Measurements from ENCODE around the gene RGP1. TPM values are rescaled to one million over a fixed set of nuclear protein-coding genes. Genes with fewer than 3 reads are reported as not detected.

The RGP1 gene
- polyA plus RNA-seq, 1 of the 3 experiments (the other 2 are of a cell fraction), result 16.1 TPM

DNA sequence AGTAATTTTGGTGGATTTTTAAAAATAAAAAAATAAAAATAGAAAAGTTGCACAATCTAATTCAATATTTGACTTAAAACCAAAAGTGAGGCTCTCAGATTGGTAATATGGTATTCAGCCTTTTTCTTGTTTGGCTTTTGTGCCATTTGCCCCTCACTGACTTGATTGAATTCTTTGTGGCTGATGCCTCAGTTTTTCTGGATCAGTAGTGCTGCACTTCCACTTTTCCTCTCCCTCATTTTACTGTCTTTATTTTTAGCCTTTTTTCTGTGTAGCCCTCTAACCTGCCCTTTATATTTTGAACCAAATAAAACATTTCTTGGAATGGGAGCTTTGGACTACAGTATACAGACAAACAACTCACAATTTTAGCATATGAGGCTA is 8.8 kb downstream of the RGP1 start (continued):
- TF ChIP-seq, protein P1, sequence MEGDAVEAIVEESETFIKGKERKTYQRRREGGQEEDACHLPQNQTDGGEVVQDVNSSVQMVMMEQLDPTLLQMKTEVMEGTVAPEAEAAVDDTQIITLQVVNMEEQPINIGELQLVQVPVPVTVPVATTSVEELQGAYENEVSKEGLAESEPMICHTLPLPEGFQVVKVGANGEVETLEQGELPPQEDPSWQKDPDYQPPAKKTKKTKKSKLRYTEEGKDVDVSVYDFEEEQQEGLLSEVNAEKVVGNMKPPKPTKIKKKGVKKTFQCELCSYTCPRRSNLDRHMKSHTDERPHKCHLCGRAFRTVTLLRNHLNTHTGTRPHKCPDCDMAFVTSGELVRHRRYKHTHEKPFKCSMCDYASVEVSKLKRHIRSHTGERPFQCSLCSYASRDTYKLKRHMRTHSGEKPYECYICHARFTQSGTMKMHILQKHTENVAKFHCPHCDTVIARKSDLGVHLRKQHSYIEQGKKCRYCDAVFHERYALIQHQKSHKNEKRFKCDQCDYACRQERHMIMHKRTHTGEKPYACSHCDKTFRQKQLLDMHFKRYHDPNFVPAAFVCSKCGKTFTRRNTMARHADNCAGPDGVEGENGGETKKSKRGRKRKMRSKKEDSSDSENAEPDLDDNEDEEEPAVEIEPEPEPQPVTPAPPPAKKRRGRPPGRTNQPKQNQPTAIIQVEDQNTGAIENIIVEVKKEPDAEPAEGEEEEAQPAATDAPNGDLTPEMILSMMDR (IDR thresholded peaks at IDR 0.05), result no peak
- TF ChIP-seq, protein P2, sequence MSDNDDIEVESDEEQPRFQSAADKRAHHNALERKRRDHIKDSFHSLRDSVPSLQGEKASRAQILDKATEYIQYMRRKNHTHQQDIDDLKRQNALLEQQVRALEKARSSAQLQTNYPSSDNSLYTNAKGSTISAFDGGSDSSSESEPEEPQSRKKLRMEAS (IDR thresholded peaks at IDR 0.05; ENCODE audit: low read depth), result no peak
- TF ChIP-seq, protein P3, sequence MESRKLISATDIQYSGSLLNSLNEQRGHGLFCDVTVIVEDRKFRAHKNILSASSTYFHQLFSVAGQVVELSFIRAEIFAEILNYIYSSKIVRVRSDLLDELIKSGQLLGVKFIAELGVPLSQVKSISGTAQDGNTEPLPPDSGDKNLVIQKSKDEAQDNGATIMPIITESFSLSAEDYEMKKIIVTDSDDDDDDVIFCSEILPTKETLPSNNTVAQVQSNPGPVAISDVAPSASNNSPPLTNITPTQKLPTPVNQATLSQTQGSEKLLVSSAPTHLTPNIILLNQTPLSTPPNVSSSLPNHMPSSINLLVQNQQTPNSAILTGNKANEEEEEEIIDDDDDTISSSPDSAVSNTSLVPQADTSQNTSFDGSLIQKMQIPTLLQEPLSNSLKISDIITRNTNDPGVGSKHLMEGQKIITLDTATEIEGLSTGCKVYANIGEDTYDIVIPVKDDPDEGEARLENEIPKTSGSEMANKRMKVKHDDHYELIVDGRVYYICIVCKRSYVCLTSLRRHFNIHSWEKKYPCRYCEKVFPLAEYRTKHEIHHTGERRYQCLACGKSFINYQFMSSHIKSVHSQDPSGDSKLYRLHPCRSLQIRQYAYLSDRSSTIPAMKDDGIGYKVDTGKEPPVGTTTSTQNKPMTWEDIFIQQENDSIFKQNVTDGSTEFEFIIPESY (IDR thresholded peaks at IDR 0.05; ENCODE audit: borderline replicate concordance, low read depth), result no peak
- no peak for TF ChIP-seq SMC3 (IDR thresholded peaks at IDR 0.05; ENCODE audit: low read depth, low read length)
- TF ChIP-seq POLR2AphosphoS5 (IDR thresholded peaks at IDR 0.05; ENCODE audit: low read depth, low read length), result no peak

DNA sequence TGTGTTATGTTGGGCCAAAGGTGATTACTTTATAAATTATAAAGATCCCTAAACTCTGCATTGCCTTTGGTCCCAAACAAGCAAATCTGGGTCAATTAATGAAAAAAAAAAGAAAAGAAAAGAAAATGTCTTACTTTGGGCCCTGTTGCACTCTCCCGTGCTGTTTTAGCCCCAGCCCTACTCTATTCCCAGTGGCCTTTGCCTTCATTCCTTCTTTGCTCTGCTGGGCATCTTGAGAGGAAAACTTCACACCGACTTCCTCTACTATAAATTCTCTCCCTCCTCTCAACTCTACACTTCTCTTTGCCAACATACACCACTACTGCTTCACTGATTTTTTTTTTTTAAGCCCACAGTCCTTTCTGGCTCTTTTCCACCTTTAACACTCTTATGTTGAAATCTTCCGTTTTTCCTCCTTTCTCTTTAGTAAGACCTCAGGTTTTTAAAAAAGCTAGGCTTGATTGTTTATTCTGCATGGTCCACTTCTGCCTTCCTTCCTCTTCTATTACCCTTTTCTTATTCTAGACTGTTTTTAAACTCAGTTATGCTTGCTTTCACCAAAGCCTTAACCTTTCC is 9.5 kb downstream of the RGP1 start:
- no peak overlapping the region for H3K9ac ChIP-seq
- H3K9me2 ChIP-seq, result no peaks in the 10 kb centered on the region
- peaks cover 2 to 22% of the 10 kb centered on the region in 2 experiments for H3K36me3 ChIP-seq (replicated peaks in 1 of 2; ENCODE audit: control insufficient read depth in 1 of 2, insufficient read depth in 2 of 2, low read length in 1 of 2)
- no peaks in the 10 kb centered on the region for H4K20me1 ChIP-seq (ENCODE audit: insufficient read depth)
- CTCF ChIA-PET, result interaction anchor here (0.7 to 1.2 kb wide), 7 partner anchors 22 to 147 kb away, joined by 3 to 5 read pairs (median 3); no protein-coding TSS in a partner anchor
- no peak for TF ChIP-seq SMC3 (IDR thresholded peaks at IDR 0.05; ENCODE audit: low read depth, low read length)
- TF ChIP-seq EP300 (IDR thresholded peaks at IDR 0.05; ENCODE audit: borderline replicate concordance in 1 of 2, low read depth in 1 of 2, low read length in 1 of 2), result no peak
- TF ChIP-seq, protein P4, sequence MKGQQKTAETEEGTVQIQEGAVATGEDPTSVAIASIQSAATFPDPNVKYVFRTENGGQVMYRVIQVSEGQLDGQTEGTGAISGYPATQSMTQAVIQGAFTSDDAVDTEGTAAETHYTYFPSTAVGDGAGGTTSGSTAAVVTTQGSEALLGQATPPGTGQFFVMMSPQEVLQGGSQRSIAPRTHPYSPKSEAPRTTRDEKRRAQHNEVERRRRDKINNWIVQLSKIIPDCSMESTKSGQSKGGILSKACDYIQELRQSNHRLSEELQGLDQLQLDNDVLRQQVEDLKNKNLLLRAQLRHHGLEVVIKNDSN (IDR thresholded peaks at IDR 0.05; ENCODE audit: borderline replicate concordance, low read depth), result no peak
- no peak for TF ChIP-seq FOSL2 (IDR thresholded peaks at IDR 0.05; ENCODE audit: borderline replicate concordance, low read depth)
- 93% methylated on average over 3 of the region's 3 CpGs for WGBS (ENCODE audit: low lambda C conversion rate)
- no peak overlapping the region for H3K4me3 ChIP-seq (ENCODE audit: low read depth in 2 of 2, low read length in 1 of 2)
- H3K9me3 ChIP-seq, result no peaks in the 10 kb centered on the region
- H3K79me2 ChIP-seq (ENCODE audit: insufficient read depth), result no peaks in the 10 kb centered on the region
- peaks cover 14% of the 10 kb centered on the region for H3F3A ChIP-seq (replicated peaks; ENCODE audit: insufficient read depth)
- DNase-seq, result no peak
- POLR2A ChIA-PET, result interaction anchor here (0.6 kb wide), 1 partner anchor 55 kb away, joined by 3 read pairs; no protein-coding TSS in a partner anchor
- no peak overlapping the region for H2AFZ ChIP-seq (ENCODE audit: low read depth)
- H3K27me3 ChIP-seq (ENCODE audit: insufficient read depth), result no peaks in the 10 kb centered on the region
- H3K4me2 ChIP-seq, result 0 out of 2 replicates have a peak overlapping the region, but pooled peaks have one; percentile 86
- no peak overlapping the region; a peak in 1 of 4 replicates for H3K27ac ChIP-seq (ENCODE audit: low read depth in 2 of 2, low read length in 1 of 2)
- peaks cover 9 to 17% of the 10 kb centered on the region in 2 experiments; a peak in 3 of 4 replicates for H3K4me1 ChIP-seq (ENCODE audit: control insufficient read depth in 1 of 2, insufficient read depth in 2 of 2, low read depth in 1 of 2, low read length in 1 of 2)
